Pulmonary artery endothelial cell (primary cell): Measurements from ENCODE around the gene EDAR. TPM values are rescaled to one million over a fixed set of nuclear protein-coding genes. Genes with fewer than 3 reads are reported as not detected.

ENCODE experiments used
- DNase-seq: peaks from one replicate; pipeline ENCODE4 v3.0.0-alpha.2; 2011; ENCODE audit warnings: low read depth, low spot score
- total RNA-seq: library from RNA; depleted of rRNA; stranded (reverse); fragments of >200 nt; gene quantifications from 2 replicates; pipeline ENCODE4 v1.2.3, GENCODE V29; 2014

EDAR gene
- total RNA-seq, 1 donor from 2014 or later: not detected

DNA sequence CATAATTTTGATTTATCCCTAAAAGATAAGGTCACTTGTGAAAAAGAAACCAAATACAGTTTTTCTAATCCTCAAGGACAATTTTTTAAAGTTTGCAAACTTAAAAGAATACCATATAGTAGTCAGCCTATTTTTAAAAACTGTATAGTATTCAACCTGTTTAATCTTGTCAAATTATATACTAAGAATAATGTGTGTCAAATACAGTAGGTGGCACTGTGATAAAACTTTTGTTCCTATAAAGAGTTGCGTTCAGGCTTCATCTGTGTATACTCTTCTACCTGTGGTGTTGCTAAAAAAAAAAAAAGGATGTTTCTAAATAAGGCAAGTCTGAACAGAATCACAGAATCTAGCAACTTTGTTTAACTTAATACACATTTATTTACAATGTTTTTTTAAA lies 133.8 kb downstream of the EDAR start:
- no peak for DNase-seq

DNA sequence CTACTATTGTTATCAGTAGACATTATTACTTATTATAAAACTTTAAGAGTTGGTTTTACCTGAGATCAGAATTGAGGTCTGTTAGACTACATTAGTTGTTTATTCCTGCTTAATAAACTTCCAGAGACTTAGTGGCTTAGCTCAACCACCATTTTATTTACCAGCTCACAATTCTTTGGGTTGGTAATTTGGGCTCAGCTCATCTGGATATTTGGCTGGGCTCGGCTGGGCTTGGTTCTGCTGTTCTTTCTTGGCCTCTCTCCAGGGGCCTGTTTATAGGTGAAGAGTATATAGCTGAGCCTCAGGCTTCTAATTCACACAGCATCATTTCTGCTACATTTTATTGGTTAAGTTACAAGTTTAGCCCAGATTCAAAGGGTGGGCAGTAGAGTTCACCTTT lies 134.5 kb downstream of the EDAR start:
- no peak for DNase-seq

DNA sequence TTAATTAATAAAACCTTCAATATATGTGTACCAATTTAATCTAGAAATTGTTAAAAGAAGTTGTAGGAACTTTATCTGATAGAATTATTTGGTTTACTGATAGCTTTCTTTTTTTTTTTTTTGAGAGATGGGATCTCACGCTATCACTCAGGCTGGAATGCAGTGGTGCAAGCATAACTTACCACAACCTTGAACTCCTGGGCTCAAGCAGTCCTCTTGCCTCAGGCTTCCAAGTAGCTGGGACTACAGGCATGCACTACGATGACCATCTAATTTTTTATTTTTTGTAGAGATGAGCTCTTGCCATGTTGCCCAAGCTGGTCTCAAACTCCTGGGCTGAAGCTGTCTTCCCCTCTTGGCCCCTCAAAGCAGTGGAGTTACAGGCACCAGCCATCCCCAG lies 135.6 kb downstream of the EDAR start:
- DNase-seq: no peak

DNA sequence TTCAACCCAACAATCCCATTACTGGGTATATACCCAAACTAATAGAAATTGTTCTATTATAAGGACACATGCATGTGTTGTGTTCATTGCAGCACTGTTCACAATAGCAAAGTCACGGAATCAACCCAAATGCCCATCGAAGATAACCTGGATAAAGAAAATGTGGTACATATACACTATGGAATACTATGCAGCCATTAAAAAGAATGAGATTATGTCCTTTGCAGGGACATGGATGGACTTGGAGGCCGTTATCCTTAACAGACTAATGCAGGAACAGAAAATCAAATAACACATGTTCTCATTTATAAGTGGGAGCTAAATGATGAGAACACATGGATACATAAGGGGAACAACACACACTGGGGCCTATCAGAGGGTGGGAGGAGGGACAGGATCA lies 136.6 kb downstream of the EDAR start:
- no peak for DNase-seq

DNA sequence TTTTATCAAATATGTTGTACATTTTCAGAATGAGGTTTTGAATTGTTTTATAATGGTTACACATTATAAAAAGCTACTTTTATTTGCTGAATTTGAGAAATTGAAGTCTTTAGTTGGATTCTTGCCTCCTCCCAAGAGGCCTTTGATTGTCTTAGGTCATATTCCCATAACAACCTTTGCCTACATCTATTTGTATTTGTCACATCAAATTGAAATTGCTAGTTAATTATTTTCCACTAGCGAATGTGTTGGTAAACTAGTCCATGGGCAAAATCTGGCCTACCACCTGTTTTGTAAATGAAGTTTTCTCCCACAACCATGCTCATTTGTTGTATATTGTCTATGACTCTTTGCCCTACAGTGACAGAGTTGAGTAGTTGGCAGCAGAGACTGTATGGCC lies 142.0 kb downstream of the EDAR start:
- no peak for DNase-seq

DNA sequence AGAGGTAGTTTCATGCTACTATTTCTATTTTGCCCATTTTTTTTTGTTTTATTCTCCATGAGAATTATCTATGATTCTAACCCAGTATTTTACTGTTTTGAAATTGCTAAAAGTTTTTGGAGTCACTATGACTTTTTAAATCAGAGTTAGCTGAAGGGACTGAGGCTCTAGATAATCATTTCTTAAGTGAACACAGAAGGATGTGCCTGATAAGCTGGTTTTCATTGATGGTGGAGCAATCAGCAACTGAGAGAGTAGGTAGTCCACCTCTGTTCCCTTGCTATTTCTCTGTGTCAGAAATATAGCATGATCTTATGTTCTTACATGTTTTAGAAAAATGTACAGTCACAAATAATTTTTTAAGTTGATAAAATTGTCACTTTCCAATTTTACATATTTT lies 143.1 kb downstream of the EDAR start:
- no peak for DNase-seq

Other genes starting within 250 kb of the EDAR start
- gene CCDC138, start 202.4 kb downstream of the EDAR start, total RNA-seq: 7.3 and 10.3 TPM in 2 replicates
- 6.3 and 7.4 TPM in 2 replicates for gene SH3RF3, start 140.0 kb upstream of the EDAR start, total RNA-seq